ENCODE measurements around the gene CHRD.

The CHRD gene

GRCh38 chr3:184384342-184384741 lies 4.5 kb downstream of the CHRD start:
- no peak for DNase-seq

GRCh38 chr3:184384856-184385422 lies 5.1 kb downstream of the CHRD start:
- DNase-seq = no peak

DNA sequence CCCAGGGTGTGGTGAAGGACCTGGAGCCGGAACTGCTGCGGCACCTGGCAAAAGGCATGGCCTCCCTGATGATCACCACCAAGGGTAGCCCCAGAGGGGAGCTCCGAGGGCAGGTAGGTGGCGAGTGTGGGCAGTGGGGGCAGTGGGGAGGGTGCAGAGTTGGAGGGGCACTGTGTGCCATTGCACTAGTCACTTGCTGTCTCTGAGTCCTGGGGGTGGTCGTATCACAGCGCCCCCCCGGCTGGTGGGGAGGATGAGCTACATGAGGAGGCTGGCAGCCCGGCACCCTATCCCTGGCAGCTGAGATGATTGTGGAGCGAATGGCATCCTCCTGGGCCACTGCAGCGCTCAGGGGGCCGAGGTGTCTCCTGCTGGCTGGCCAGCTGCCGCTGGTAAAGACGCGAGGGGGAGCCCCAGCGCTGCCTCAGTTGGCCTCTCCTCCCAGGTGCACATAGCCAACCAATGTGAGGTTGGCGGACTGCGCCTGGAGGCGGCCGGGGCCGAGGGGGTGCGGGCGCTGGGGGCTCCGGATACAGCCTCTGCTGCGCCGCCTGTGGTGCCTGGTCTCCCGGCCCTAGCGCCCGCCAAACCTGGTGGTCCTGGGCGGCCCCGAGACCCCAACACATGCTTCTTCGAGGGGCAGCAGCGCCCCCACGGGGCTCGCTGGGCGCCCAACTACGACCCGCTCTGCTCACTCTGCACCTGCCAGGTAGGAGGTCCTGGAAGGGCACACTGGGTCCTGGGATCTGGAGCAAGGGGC lies 6.4 kb downstream of the CHRD start:
- no peak for DNase-seq

DNA sequence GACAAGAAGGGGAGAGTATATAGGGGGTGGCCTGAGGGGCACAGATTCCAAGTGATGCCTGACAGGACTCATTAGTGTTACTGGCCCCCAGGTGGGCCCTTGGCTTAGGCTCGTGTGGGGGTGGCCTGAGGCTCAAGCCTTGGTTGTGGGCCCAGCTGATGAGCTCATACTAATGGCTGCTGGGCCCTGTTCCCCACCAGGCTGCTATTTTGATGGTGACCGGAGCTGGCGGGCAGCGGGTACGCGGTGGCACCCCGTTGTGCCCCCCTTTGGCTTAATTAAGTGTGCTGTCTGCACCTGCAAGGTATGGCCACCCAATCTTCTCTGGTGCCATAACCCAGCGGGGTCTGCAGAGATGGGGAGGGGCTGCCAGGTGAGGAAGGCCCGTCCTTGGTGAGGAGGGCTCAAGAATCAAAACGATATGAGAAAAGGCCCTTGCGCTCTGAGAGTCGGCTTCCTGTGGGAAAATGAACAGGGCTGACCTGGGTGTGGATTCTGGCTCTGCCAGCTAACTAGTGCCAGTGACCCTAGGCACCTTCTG lies 7.4 kb downstream of the CHRD start:
- DNase-seq = no peak

- no peak for DNase-seq
These were observed 8.5 kb downstream of the CHRD start for GRCh38 chr3:184388164-184388935.

- no peak for DNase-seq
These were observed 9.0 kb downstream of the CHRD start for GRCh38 chr3:184388936-184389230.

- no peak for DNase-seq
These were observed 9.5 kb downstream of the CHRD start for GRCh38 chr3:184389384-184389783.

DNA sequence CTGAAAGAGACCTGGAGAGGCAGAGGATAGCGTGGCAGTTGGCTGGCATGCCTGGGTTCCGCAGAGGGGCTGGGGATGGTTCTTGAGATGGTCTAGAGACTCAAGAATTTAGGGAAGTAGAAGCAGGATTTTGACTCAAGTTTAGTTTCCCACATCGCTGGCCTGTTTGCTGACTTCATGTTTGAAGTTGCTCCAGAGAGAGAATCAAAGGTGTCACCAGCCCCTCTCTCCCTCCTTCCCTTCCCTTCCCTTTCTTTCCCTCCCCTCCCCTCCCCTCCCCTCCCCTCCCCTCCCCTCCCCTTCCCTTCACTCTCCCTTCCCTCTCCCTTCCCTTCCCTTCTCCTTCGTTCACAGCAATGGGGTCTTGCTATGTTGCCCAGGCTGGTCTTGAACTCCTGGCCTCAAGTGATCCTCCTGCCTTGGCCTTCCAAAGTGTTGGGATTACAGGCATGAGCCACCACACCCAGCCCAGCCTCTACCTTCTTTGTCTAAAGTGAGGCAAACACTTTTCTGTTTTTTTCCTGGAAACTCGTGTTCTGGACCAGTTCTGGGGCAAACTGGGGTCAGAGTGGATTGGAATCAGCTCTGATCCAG lies 10.2 kb downstream of the CHRD start:
- DNase-seq = no peak

DNA sequence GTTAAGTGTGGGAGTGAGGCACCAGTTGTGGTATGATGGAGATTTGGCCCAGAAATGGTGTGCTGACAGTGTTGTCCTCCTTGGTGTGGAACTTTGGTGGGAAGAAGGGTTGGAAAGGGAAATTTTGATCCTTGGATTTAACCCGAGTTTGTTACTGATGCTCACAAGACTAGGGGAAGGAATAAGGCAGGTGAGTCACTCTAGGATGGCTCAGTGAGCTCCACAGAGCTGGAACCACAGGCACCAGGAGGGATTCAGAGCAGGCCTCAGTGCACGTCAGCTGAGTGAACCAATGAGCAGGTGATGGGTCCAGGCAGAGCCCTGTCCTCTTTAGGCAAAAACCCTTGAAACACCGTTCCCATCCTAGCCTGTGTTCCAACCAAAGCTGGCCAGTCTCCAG lies 11.4 kb downstream of the CHRD start:
- no peak for DNase-seq

GRCh38 chr3:184395320-184395660 lies 15.4 kb downstream of the CHRD start:
- DNase-seq = no peak

DNA sequence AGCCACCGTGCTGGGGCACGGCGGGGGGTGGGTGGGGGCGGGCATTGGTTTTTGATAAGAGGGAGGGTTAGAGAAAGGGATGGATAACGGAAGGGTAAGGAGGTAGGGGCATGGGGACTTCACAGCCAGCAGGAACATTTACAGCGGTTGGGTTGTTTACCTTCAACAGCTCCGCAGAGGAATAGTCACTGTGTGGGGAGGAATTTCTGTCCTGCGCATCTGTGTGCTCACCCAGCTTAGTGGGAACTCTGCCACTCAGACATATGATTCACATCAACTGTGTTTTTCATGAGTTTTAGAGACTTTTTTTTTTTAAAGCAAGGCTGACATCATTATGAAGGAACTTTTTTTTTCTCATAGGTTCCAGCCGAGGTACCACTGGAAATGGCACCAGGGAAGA lies 19.6 kb downstream of the CHRD start:
- no peak for DNase-seq

GRCh38 chr3:184405075-184406030 lies 25.5 kb downstream of the CHRD start:
- no peak for DNase-seq

- DNase-seq = no peak
These were observed 29.6 kb downstream of the CHRD start for GRCh38 chr3:184409331-184409926.

GRCh38 chr3:184409946-184410500 lies 30.2 kb downstream of the CHRD start:
- DNase-seq = no peak

GRCh38 chr3:184414418-184415202 lies 34.8 kb downstream of the CHRD start:
- no peak for DNase-seq

GRCh38 chr3:184415203-184415490 lies 35.3 kb downstream of the CHRD start:
- no peak for DNase-seq

DNA sequence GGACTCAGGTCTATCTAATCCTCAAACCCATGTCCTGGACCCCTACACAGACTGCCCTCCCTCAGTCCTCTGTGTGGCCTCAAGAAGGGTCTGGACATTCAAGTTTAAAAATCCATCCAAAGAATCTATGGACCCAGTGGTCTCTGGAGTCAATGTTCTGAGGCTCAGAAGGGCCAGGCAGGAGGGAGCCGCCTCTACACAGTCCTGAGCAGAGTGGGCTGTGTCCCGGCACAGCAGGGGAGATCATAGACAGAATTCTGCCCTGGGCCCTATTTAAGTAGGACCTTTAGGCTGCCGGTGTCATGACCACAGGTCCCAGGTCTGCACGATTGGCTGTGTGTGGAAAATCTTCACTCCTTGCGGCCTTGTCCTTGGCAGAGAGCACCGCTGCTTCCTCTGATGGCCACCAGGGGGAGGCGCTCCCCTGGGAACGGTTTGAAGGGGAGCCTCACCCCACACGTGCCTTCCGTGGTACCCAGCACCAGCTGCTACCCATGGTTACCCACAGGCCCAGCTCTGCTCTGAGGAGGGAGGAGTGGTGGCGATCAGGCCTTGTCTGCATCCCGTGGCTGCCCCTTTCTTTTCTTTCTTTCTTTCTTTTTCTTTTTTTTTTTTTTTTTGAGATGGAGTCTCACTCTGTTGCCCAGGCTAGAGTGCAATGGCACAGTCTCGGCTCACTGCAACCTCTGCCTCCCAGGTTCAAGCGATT lies 37.9 kb downstream of the CHRD start:
- DNase-seq = peak; percentile 55

GRCh38 chr3:184419171-184419570 lies 39.3 kb downstream of the CHRD start:
- no peak for DNase-seq

DNA sequence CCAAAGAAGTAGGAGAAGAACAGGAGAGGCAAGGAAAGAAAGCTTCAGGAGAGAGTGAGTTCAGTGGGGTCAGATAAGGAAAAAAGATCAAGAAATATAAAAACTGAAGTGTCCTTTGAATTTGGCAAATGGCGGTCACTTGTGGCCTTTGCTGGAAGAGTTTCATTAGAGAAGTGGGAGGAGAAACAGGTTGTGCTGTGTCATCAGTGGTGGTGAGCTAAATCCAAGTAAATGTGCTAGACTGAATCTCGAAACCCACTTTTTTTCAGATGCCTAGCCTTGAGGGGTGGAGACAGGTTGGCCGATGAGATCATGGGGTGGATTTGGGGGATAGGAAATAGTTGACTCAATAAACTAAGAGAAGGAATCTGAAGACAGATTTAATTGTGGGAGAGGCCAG lies 43.7 kb downstream of the CHRD start:
- no peak for DNase-seq

DNA sequence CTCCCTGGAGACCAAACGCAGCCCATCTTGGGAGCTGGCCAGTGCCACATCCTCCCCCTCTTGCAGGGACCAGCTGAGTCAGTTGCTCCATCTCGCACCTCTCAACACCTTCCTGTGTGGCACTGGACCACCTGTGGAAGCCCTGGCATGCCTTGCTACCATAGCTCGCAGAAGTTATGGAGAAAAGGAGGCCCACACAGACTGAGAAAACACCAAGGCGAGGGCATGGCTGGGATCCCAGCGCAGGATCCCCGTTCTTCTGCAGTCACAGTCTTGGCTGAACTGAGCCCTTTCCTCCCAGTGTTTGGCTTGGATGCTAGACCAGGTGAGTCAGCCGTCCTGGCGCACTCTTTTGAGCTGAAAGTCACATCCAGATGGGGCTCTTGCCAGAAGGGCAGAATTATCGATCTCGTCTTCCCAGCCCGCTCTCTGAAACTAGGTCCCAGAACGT lies 46.9 kb downstream of the CHRD start:
- no peak for DNase-seq

Measured in T-helper 9 cell (primary cell).